C4-2B (cell line): ENCODE data around the gene CHCHD6.
A peak's percentile ranks its signal among the peaks of the same experiment; 100 is the strongest.

Experiments
- H3K27ac ChIP-seq: fragments of 450-650 bp; 2 replicates; pipeline ENCODE4 v1.5.1; 2017
- ZFX ChIP-seq: fragments of 450-650 bp; IDR thresholded peaks from 2 replicates; pipeline ENCODE4 v1.6.1; 2017
- TF ChIP-seq, protein P1 (sequence below): fragments of 450-650 bp; conservative IDR thresholded peaks from 2 replicates; pipeline ENCODE4 v1.5.1; 2017; ENCODE audit warnings: mild to moderate bottlenecking

The CHCHD6 gene, protein sequence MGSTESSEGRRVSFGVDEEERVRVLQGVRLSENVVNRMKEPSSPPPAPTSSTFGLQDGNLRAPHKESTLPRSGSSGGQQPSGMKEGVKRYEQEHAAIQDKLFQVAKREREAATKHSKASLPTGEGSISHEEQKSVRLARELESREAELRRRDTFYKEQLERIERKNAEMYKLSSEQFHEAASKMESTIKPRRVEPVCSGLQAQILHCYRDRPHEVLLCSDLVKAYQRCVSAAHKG

GRCh38 chr3:126703512-126704493, at the start of gene CHCHD6:
TSS of gene CHCHD6 (plus strand) at chr3:126704240. CDS start at chr3:126704313, 73 bp downstream.
- H3K27ac ChIP-seq = peak within 1 kb of the TSS; percentile 60
- peak; percentile 96 for TF ChIP-seq ZFX
- TF ChIP-seq, protein P1, sequence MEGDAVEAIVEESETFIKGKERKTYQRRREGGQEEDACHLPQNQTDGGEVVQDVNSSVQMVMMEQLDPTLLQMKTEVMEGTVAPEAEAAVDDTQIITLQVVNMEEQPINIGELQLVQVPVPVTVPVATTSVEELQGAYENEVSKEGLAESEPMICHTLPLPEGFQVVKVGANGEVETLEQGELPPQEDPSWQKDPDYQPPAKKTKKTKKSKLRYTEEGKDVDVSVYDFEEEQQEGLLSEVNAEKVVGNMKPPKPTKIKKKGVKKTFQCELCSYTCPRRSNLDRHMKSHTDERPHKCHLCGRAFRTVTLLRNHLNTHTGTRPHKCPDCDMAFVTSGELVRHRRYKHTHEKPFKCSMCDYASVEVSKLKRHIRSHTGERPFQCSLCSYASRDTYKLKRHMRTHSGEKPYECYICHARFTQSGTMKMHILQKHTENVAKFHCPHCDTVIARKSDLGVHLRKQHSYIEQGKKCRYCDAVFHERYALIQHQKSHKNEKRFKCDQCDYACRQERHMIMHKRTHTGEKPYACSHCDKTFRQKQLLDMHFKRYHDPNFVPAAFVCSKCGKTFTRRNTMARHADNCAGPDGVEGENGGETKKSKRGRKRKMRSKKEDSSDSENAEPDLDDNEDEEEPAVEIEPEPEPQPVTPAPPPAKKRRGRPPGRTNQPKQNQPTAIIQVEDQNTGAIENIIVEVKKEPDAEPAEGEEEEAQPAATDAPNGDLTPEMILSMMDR = peak; percentile 28

GRCh38 chr3:126654571-126655383, 49.3 kb upstream of the CHCHD6 start, which contains the start of gene TXNRD3:
TSS of gene TXNRD3 (minus strand) at chr3:126655124.
- peak within 1 kb of the TSS; percentile 82 for H3K27ac ChIP-seq
- TF ChIP-seq, protein P1 = peak; percentile 43
- TF ChIP-seq ZFX = peak; percentile 99

DNA sequence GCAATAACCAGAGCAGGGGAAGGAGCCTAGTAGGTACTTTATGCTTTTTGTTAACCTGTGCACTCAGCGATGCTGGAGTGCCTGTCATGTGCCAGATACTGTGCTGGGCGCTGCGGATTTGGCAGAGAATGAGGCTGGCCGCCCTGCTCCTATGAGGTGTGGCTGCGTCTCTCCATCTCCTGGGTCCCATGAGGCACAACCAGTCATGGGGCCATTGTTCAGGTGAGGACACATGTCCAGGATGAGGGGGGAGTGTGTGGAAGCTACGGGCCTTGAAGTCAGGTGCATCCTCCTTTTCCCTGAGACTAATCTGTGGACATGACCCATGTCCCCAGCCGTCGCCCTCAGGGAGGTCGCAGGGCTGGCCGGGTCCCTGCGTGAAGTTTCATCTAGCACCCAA, 48.2 kb upstream of the CHCHD6 start:
- H3K27ac ChIP-seq = no peak overlapping the region
- TF ChIP-seq, protein P1 = no peak
- TF ChIP-seq ZFX = no peak

DNA sequence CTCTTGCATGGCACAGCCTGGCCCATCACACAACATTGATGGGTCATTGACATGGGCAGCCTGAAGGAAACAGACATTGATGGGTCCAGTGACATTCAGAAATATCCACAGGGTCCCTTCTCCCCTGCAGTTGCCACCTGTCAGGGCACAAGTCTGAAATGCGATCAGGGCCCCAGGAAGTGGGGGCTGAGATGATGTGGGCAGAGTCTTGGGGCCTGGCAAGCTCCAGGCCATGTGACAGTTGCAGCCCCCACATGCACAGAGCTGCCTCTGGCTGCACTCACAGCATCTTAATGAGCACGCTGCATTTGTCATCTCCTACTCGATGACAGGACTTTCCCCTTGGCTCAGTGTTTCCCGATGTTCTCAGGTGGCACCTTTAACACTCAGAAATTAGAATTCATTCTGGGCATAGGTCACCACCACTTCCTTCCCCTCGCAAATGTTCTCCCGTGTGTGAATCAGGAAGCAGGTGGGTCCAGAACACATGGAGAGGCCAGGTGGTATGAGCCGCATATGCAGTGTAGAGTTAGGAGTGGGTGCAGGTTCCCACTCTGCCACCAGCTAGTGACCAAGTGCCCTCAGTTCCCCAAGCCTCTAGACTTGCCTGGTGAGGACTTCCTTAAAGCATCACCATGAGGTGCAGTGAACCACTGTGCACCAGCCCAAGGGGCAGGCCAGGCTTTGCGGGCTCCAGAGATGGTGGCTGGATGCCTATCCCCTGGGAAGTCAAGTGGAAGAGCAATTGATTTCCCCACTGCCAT, 47.5 kb upstream of the CHCHD6 start:
- H3K27ac ChIP-seq = no peak overlapping the region
- no peak for TF ChIP-seq ZFX
- TF ChIP-seq, protein P1 = no peak

GRCh38 chr3:126657901-126658300, 46.1 kb upstream of the CHCHD6 start:
- TF ChIP-seq, protein P1 = no peak
- TF ChIP-seq ZFX = no peak
- H3K27ac ChIP-seq = no peak overlapping the region

DNA sequence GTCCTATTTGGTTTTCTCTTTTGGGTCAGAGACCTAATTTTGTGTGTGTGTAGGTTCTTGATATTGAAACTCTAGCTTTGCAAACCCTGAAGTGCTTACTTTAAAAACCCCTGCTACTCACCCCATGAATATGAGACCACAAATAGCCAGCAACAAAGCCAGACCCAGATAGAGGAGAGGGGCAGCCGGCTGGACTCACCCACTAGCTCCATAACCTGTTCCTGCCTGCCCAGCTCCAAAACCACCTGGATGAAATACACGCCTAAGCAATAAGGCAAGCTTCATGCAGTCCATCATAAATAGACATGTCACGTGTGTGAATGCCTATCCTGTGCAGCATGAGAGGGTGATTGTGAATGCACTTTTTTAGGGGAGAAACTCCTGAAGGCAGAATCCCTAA, 45.5 kb upstream of the CHCHD6 start:
- TF ChIP-seq ZFX = no peak
- no peak overlapping the region for H3K27ac ChIP-seq
